Karpas-422 (cell line): Measurements from ENCODE around the gene CCER1. TPM values are rescaled to one million over a fixed set of nuclear protein-coding genes. Genes with fewer than 3 reads are reported as not detected.
A peak's percentile ranks its signal among the peaks of the same experiment; 100 is the strongest.

Experiments
- DNase-seq: peaks from one replicate; pipeline ENCODE4 v3.0.0-alpha.2; 2015
- H2AFZ ChIP-seq: fragments of 200-600 bp; sonication (generic); 2 replicates; pipeline ENCODE4 v1.6.1; 2014; ENCODE audit warnings: antibody characterized with exemption, low read length, mixed read lengths
- H3K27ac ChIP-seq: fragments of 200-600 bp; sonication (generic); 2 replicates; pipeline ENCODE4 v1.5.1; 2014; ENCODE audit warnings: mild to moderate bottlenecking, low read length, moderate library complexity
- H3K27me3 ChIP-seq: fragments of 200-600 bp; sonication (generic); 2 replicates; pipeline ENCODE4 v1.6.1; 2014; ENCODE audit warnings: low read length, mixed read lengths
- H3K36me3 ChIP-seq: fragments of 200-600 bp; sonication (generic); 2 replicates; pipeline ENCODE4 v1.6.1; 2014; ENCODE audit warnings: low read length, mixed read lengths; ENCODE audit not compliant: insufficient read depth
- H3K4me1 ChIP-seq: fragments of 200-600 bp; sonication (generic); 2 replicates; pipeline ENCODE4 v1.6.1; 2014; ENCODE audit warnings: mild to moderate bottlenecking, low read length, mixed read lengths
- H3K4me2 ChIP-seq: fragments of 200-600 bp; sonication (generic); 2 replicates; pipeline ENCODE4 v1.6.1; 2014; ENCODE audit warnings: low read length, low read depth, mild to moderate bottlenecking; ENCODE audit not compliant: poor library complexity, severe bottlenecking
- H3K4me3 ChIP-seq: fragments of 200-600 bp; sonication (generic); 2 replicates; pipeline ENCODE4 v1.5.1; 2014; ENCODE audit warnings: mild to moderate bottlenecking, antibody characterized with exemption, low read length, mixed read lengths
- H3K79me2 ChIP-seq: fragments of 200-600 bp; sonication (generic); 2 replicates; pipeline ENCODE4 v1.6.1; 2014; ENCODE audit warnings: mild to moderate bottlenecking, low read length, mixed read lengths
- H3K9ac ChIP-seq: fragments of 200-600 bp; sonication (generic); 2 replicates; pipeline ENCODE4 v1.6.0; 2014; ENCODE audit warnings: low read length
- H3K9me2 ChIP-seq: fragments of 200-600 bp; sonication (generic), shearing (Covaris generic); replicated peaks from 2 replicates; pipeline ENCODE4 v1.6.0; 2014; ENCODE audit warnings: mild to moderate bottlenecking, low read length, moderate library complexity; ENCODE audit not compliant: insufficient read depth
- H3K9me3 ChIP-seq: fragments of 300-700, 200-600 bp; sonication (generic); 2 replicates; pipeline ENCODE4 v1.6.1; 2014; ENCODE audit warnings: low read length, mixed read lengths
- H4K20me1 ChIP-seq: fragments of 200-600 bp; sonication (generic); 2 replicates; pipeline ENCODE4 v1.6.1; 2014; ENCODE audit warnings: mild to moderate bottlenecking, antibody characterized with exemption, low read length, low read depth; ENCODE audit not compliant: insufficient read depth
- total RNA-seq: library from RNA; depleted of rRNA; stranded (reverse); fragments of >200 nt; shearing (Covaris generic); gene quantifications from 2 replicates; pipeline ENCODE4 v1.2.3, GENCODE V29; 2014; ENCODE audit warnings: low replicate concordance

The CCER1 gene
- total RNA-seq, 1 experiment from 2014 or later: not detected

DNA sequence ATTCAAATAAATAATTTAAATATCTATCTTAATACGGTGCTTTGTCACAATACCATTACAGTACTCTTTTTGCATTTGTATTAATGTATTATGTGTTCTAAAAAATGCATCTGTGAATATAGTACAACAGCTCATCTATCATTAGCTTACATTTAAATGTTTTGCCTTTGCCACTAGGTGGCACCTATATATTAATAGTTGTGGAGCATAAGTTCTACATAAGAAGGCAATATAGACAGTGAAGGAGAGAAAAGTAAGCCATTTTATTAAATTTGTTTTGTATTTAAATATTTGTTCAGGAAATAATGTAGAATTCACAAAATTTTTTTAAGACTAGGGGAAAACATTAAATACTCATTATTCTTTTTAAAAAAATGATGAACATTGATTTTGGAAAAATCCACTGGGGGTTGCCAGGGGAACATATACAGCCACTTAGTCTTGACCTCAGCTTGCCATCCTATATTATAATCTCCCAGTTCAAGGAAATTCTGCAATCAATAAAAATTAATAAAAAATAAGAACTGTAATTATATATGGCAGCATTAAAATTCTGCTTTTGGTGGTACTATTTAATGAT lies 9.8 kb downstream of the CCER1 start:
- Histone ChIP-seq H3K4me3 (no peak overlapping the region), H3K9me3 (no peaks in the 10 kb centered on the region), H4K20me1 (no peaks in the 10 kb centered on the region), H2AFZ (no peak overlapping the region), H3K79me2 (no peaks in the 10 kb centered on the region), H3K9ac (no peak overlapping the region), H3K27ac (no peak overlapping the region), H3K4me1 (no peaks in the 10 kb centered on the region), H3K27me3 (no peaks in the 10 kb centered on the region), H3K9me2 (no peaks in the 10 kb centered on the region), H3K36me3 (no peaks in the 10 kb centered on the region), H3K4me2 (no peak overlapping the region)
- DNase-seq: peak; percentile 76

DNA sequence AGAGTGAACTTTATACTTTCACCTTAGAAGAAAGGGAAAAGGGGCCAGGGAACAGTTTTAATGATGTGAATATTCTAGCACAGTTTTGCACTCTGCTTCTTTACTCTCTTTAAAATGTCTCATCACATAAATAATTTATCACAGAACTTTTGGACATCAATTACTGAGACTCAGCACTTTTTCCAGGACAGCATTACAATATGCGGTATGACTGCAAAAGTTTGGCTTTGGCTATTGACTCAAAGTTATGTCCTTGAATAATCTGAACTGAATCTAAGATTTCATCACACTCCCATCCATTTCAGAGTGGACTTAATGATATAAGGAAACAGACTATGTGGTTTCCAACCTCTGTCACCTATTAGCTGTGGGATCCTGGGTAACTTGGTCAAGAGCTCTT lies 11.7 kb downstream of the CCER1 start:
- Histone ChIP-seq H4K20me1 (no peaks in the 10 kb centered on the region), H3K4me3 (no peak overlapping the region), H3K36me3 (no peaks in the 10 kb centered on the region), H3K79me2 (no peaks in the 10 kb centered on the region), H3K9me2 (no peaks in the 10 kb centered on the region), H3K27ac (no peak overlapping the region), H3K4me2 (no peak overlapping the region), H3K9me3 (no peaks in the 10 kb centered on the region), H3K9ac (no peak overlapping the region), H3K4me1 (no peaks in the 10 kb centered on the region), H2AFZ (no peak overlapping the region), H3K27me3 (no peaks in the 10 kb centered on the region)
- no peak for DNase-seq

- H4K20me1 ChIP-seq: no peaks in the 10 kb centered on the region
- H3K9me2 ChIP-seq: no peaks in the 10 kb centered on the region
- no peak overlapping the region for H3K4me2 ChIP-seq
- H3K4me3 ChIP-seq: no peak overlapping the region
- no peak overlapping the region for H3K27ac ChIP-seq
- no peaks in the 10 kb centered on the region for H3K36me3 ChIP-seq
- H3K9me3 ChIP-seq: no peaks in the 10 kb centered on the region
- DNase-seq: peak; percentile 79
- no peaks in the 10 kb centered on the region for H3K79me2 ChIP-seq
- H3K9ac ChIP-seq: no peak overlapping the region
- H3K27me3 ChIP-seq: no peaks in the 10 kb centered on the region
- H3K4me1 ChIP-seq: no peaks in the 10 kb centered on the region
- H2AFZ ChIP-seq: no peak overlapping the region
Observed at GRCh38 chr12:90940872-90941499, 14.0 kb downstream of the CCER1 start.

DNA sequence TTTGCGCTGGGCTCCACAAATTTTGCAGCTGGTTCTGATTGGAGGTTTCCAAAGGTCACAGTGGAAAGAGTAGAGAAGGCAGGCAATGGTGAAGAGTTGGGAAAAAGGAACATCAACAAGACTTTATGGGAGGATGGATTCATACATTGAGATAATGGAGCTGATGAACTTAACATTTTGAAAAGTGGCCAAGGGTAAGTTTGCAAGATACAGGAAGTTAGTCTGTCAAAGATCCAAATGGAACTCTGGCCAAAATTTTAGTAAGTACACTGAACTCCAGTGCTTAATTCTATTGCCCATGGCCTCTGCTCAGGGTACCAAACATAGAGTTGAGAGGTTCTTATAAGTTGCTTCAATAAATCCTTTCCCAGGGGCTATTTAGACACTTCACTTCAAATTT lies 15.6 kb downstream of the CCER1 start:
- Histone ChIP-seq H3K27ac (no peak overlapping the region), H3K27me3 (no peaks in the 10 kb centered on the region), H3K36me3 (no peaks in the 10 kb centered on the region), H3K4me2 (no peak overlapping the region), H3K79me2 (no peaks in the 10 kb centered on the region), H3K9me3 (no peaks in the 10 kb centered on the region), H3K9ac (no peak overlapping the region), H3K4me3 (no peak overlapping the region), H2AFZ (no peak overlapping the region), H3K4me1 (no peaks in the 10 kb centered on the region), H3K9me2 (no peaks in the 10 kb centered on the region), H4K20me1 (no peaks in the 10 kb centered on the region)
- DNase-seq: no peak

GRCh38 chr12:90938451-90938850 lies 16.5 kb downstream of the CCER1 start:
- Histone ChIP-seq H2AFZ (no peak overlapping the region), H3K4me2 (no peak overlapping the region)

GRCh38 chr12:90937651-90938050 lies 17.3 kb downstream of the CCER1 start:
- Histone ChIP-seq H4K20me1 (no peaks in the 10 kb centered on the region), H3K27me3 (no peaks in the 10 kb centered on the region), H3K9me3 (no peaks in the 10 kb centered on the region), H3K4me1 (no peaks in the 10 kb centered on the region), H3K9ac (no peak overlapping the region), H3K4me2 (no peak overlapping the region), H3K9me2 (no peaks in the 10 kb centered on the region), H3K27ac (no peak overlapping the region), H3K79me2 (no peaks in the 10 kb centered on the region), H2AFZ (no peak overlapping the region), H3K36me3 (no peaks in the 10 kb centered on the region), H3K4me3 (no peak overlapping the region)
- no peak for DNase-seq

More at GRCh38 chr12:90938451-90938850, 16.5 kb downstream of the CCER1 start:
- Histone ChIP-seq H3K9me2 (no peaks in the 10 kb centered on the region), H3K27me3 (no peaks in the 10 kb centered on the region), H4K20me1 (no peaks in the 10 kb centered on the region), H3K36me3 (no peaks in the 10 kb centered on the region), H3K9me3 (no peaks in the 10 kb centered on the region), H3K4me1 (no peaks in the 10 kb centered on the region), H3K9ac (no peak overlapping the region), H3K27ac (no peak overlapping the region), H3K4me3 (no peak overlapping the region), H3K79me2 (no peaks in the 10 kb centered on the region)
- no peak for DNase-seq

DNA sequence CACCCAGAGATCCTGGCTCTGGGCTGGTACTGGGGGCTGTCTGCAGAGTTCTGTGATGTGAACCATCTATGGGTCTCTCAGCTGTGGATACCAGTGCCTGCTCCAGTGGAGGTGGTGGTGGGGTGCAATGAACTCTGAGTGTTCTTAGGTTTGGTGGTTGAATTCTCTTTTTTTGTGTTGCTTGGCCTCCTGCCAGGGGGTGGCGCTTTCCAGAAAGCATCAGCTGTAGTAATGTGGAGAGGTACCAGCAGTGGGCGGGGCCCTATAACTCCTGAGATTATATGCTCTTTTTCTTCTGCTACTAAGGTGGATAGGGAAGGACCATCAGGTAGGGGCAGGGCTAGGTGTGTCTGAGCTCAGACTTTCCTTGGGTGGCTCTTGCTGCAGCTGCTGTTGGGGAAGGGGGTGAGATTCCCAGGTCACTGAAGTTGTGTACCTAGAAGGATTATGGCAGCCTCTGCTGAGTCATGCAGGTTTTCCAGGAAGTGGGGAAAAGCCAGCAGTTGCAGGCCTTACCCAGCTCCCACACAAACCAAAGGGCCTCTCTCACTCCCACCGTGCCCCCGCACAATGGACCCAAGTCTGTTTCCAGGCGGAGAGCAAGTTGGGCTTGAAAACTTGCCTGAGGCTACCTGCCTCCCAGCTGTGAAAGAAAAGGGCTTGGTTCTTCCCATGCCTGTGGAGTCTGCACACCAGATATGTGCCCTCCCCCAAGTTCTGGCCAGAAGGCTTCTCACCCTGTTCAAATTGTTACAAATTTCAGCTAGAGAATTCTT lies 18.6 kb downstream of the CCER1 start:
- Histone ChIP-seq H3K9me3 (no peaks in the 10 kb centered on the region), H3K4me2 (no peak overlapping the region), H3K27me3 (no peaks in the 10 kb centered on the region), H3K79me2 (no peaks in the 10 kb centered on the region), H3K4me3 (no peak overlapping the region), H3K4me1 (no peaks in the 10 kb centered on the region), H3K36me3 (no peaks in the 10 kb centered on the region), H3K27ac (no peak overlapping the region), H3K9ac (no peak overlapping the region), H2AFZ (no peak overlapping the region), H4K20me1 (no peaks in the 10 kb centered on the region), H3K9me2 (no peaks in the 10 kb centered on the region)
- peak; percentile 62 for DNase-seq

GRCh38 chr12:90925562-90925961 lies 29.4 kb downstream of the CCER1 start:
- no peaks in the 10 kb centered on the region for H3K9me3 ChIP-seq

More at GRCh38 chr12:90925562-90925961, 29.4 kb downstream of the CCER1 start:
- Histone ChIP-seq H3K79me2 (no peaks in the 10 kb centered on the region), H3K27ac (no peak overlapping the region), H3K4me2 (no peak overlapping the region), H3K27me3 (no peaks in the 10 kb centered on the region), H3K4me1 (no peaks in the 10 kb centered on the region), H3K9me2 (no peaks in the 10 kb centered on the region), H4K20me1 (no peaks in the 10 kb centered on the region), H2AFZ (no peak overlapping the region), H3K4me3 (no peak overlapping the region), H3K36me3 (no peaks in the 10 kb centered on the region), H3K9ac (no peak overlapping the region)
- DNase-seq: no peak
